H9 (cell line): ENCODE measurements around the gene DGCR8. TPM values are rescaled to one million over a fixed set of nuclear protein-coding genes. Genes with fewer than 3 reads are reported as not detected.

Source experiments
- DNase-seq: peaks from one replicate; pipeline ENCODE4 v3.0.0-alpha.2; 2017
- H2AFZ ChIP-seq: one replicate; pipeline ENCODE4 v1.6.1; 2013; ENCODE audit warnings: mild to moderate bottlenecking, low read length, control low read depth, moderate library complexity
- H2AK5ac ChIP-seq: 2 replicates; pipeline ENCODE4 v1.6.1; 2013; ENCODE audit warnings: low read length, control low read depth, mixed read lengths; ENCODE audit not compliant: insufficient read length
- H2BK120ac ChIP-seq: one replicate; pipeline ENCODE4 v1.6.1; 2013; ENCODE audit warnings: low read depth, mild to moderate bottlenecking, low read length, control low read depth, inconsistent platforms; ENCODE audit not compliant: poor library complexity, severe bottlenecking
- H2BK12ac ChIP-seq: 2 replicates; pipeline ENCODE4 v1.6.1; 2013; ENCODE audit warnings: low read length, control low read depth, mixed read lengths, low read depth; ENCODE audit not compliant: insufficient read length
- H2BK15ac ChIP-seq: 2 replicates; pipeline ENCODE4 v1.6.1; 2013; ENCODE audit warnings: low read depth, low read length, control low read depth
- H2BK20ac ChIP-seq: one replicate; pipeline ENCODE4 v1.6.1; 2013; ENCODE audit warnings: low read depth, mild to moderate bottlenecking, low read length, control low read depth, inconsistent platforms; ENCODE audit not compliant: poor library complexity, severe bottlenecking
- H2BK5ac ChIP-seq: 2 replicates; pipeline ENCODE4 v1.6.1; 2013; ENCODE audit warnings: low read length, control low read depth, mixed read lengths; ENCODE audit not compliant: insufficient read length
- H3K14ac ChIP-seq: 2 replicates; pipeline ENCODE4 v1.6.1; 2013; ENCODE audit warnings: low read length, control low read depth; ENCODE audit not compliant: insufficient read depth
- H3K18ac ChIP-seq: 2 replicates; pipeline ENCODE4 v1.6.1; 2013; ENCODE audit warnings: low read depth, mild to moderate bottlenecking, mixed read lengths, low read length, control low read depth; ENCODE audit not compliant: insufficient read length
- H3K23ac ChIP-seq: 2 replicates; pipeline ENCODE4 v1.6.1; 2013; ENCODE audit warnings: low read length, control low read depth, mixed read lengths, low read depth; ENCODE audit not compliant: insufficient read length
- H3K23me2 ChIP-seq: 2 replicates; pipeline ENCODE4 v1.6.1; 2013; ENCODE audit warnings: low read depth, mild to moderate bottlenecking, mixed read lengths, low read length, control low read depth; ENCODE audit not compliant: insufficient read length, poor library complexity, severe bottlenecking
- H3K27ac ChIP-seq: 2 replicates; pipeline ENCODE4 v1.5.1; 2013; ENCODE audit warnings: low read length, control low read depth, mixed read lengths, low read depth; ENCODE audit not compliant: insufficient read length
- H3K27me3 ChIP-seq: 2 replicates; pipeline ENCODE4 v1.6.1; 2013; ENCODE audit warnings: low read length, control low read depth, inconsistent platforms; ENCODE audit not compliant: insufficient read depth
- H3K4ac ChIP-seq: 2 replicates; pipeline ENCODE4 v1.6.1; 2013; ENCODE audit warnings: low read depth, mild to moderate bottlenecking, control low read depth, inconsistent platforms, low read length, moderate library complexity
- H3K4me1 ChIP-seq: 2 replicates; pipeline ENCODE4 v1.6.1; 2013; ENCODE audit warnings: low read length, control low read depth, inconsistent platforms; ENCODE audit not compliant: insufficient read depth
- H3K4me2 ChIP-seq: 2 replicates; pipeline ENCODE4 v1.6.1; 2013; ENCODE audit warnings: low read length, control low read depth, mixed read lengths; ENCODE audit not compliant: insufficient read length, insufficient read depth
- H3K56ac ChIP-seq: 2 replicates; pipeline ENCODE4 v1.6.1; 2013; ENCODE audit warnings: low read depth, mild to moderate bottlenecking, mixed read lengths, low read length, control low read depth; ENCODE audit not compliant: insufficient read length
- H3K79me1 ChIP-seq: 2 replicates; pipeline ENCODE4 v1.6.1; 2013; ENCODE audit warnings: low read depth, mild to moderate bottlenecking, moderate library complexity, low read length, control low read depth, inconsistent platforms; ENCODE audit not compliant: insufficient read depth, poor library complexity, severe bottlenecking
- H3K79me2 ChIP-seq: 2 replicates; pipeline ENCODE4 v1.6.1; 2013; ENCODE audit warnings: low read length, control low read depth, inconsistent platforms; ENCODE audit not compliant: insufficient read depth
- H3K9ac ChIP-seq: 2 replicates; pipeline ENCODE4 v1.6.1; 2013; ENCODE audit warnings: low read length, control low read depth, mixed read lengths; ENCODE audit not compliant: insufficient read length; ENCODE audit errors: extremely low read depth
- H3K9me3 ChIP-seq: one replicate; pipeline ENCODE4 v1.6.1; 2013; ENCODE audit warnings: low read depth, low read length, inconsistent platforms; ENCODE audit not compliant: control insufficient read depth
- H3T11ph ChIP-seq: one replicate; pipeline ENCODE4 v1.6.1; 2013; ENCODE audit warnings: mild to moderate bottlenecking, low read length, control low read depth, inconsistent platforms
- H4K20me1 ChIP-seq: one replicate; pipeline ENCODE4 v1.6.1; 2013; ENCODE audit not compliant: control insufficient read depth, insufficient read length, insufficient read depth
- H4K5ac ChIP-seq: 2 replicates; pipeline ENCODE4 v1.6.1; 2013; ENCODE audit warnings: low read depth, mild to moderate bottlenecking, mixed read lengths, low read length, control low read depth; ENCODE audit not compliant: insufficient read length
- H4K8ac ChIP-seq: replicated peaks from 2 replicates; pipeline ENCODE4 v1.6.1; 2013; ENCODE audit warnings: low read length, control low read depth, mixed read lengths, low read depth; ENCODE audit not compliant: insufficient read length
- H4K91ac ChIP-seq: 2 replicates; pipeline ENCODE4 v1.6.1; 2013; ENCODE audit warnings: low read depth, mild to moderate bottlenecking, moderate library complexity, mixed read lengths, low read length, control low read depth; ENCODE audit not compliant: insufficient read length
- H3K27ac Mint-ChIP-seq, 3 experiments: 2 replicates in 2 of 3; 3 replicates in 1 of 3; pipeline ENCODE4 v1.8.0; 2020 to 2021; ENCODE audit warnings: mixed read lengths in 3 of 3, mild to moderate bottlenecking in 1 of 3, moderate library complexity in 1 of 3
- H3K27me3 Mint-ChIP-seq: 2 replicates; pipeline ENCODE4 v1.8.0; 2021; ENCODE audit warnings: low read depth, mild to moderate bottlenecking, moderate library complexity, mixed read lengths
- H3K36me3 Mint-ChIP-seq, 3 experiments: 2 replicates in 2 of 3; 3 replicates in 1 of 3; pipeline ENCODE4 v1.8.0; 2020 to 2021; ENCODE audit warnings: low read depth in 3 of 3, mixed read lengths in 3 of 3; ENCODE audit not compliant: insufficient read depth in 1 of 3
- H3K4me1 Mint-ChIP-seq, 2 experiments: 2 replicates each; pipeline ENCODE4 v1.8.0; 2020; ENCODE audit warnings: mixed read lengths in 2 of 2
- H3K4me3 Mint-ChIP-seq, 2 experiments: 2 replicates in 1 of 2; 3 replicates in 1 of 2; pipeline ENCODE4 v1.8.0; 2020 to 2021; ENCODE audit warnings: mild to moderate bottlenecking in 2 of 2, mixed read lengths in 2 of 2, moderate library complexity in 1 of 2
- H3K9me3 Mint-ChIP-seq, 2 experiments: 2 replicates in 1 of 2; 3 replicates in 1 of 2; pipeline ENCODE4 v1.8.0; 2020; ENCODE audit warnings: mild to moderate bottlenecking in 2 of 2, mixed read lengths in 2 of 2, moderate library complexity in 1 of 2
- WGBS: extraction: QIAGEN DNeasy Blood & Tissue Kit; methylation state at CpG from one replicate; pipeline ENCODE4 v1.1.7; 2013; ENCODE audit warnings: missing lambda C conversion rate, low lambda C conversion rate, mixed read lengths; ENCODE audit not compliant: insufficient read length; ENCODE audit errors: extremely low coverage; 5-methylcytosine and 5-hydroxymethylcytosine counted together
- total RNA-seq: library from RNA; stranded (reverse); gene quantifications from 2 replicates; pipeline ENCODE4 v1.2.1, GENCODE V29; 2021
- TF ChIP-seq, protein P1 (sequence below): fragments of 200-600 bp; sonication (generic); conservative IDR thresholded peaks from 3 replicates; pipeline ENCODE4 v1.8.0; 2021; ENCODE audit warnings: antibody characterized with exemption, mild to moderate bottlenecking

The DGCR8 gene
- total RNA-seq, 1 experiment from 2014 or later = 74.5 TPM

DNA sequence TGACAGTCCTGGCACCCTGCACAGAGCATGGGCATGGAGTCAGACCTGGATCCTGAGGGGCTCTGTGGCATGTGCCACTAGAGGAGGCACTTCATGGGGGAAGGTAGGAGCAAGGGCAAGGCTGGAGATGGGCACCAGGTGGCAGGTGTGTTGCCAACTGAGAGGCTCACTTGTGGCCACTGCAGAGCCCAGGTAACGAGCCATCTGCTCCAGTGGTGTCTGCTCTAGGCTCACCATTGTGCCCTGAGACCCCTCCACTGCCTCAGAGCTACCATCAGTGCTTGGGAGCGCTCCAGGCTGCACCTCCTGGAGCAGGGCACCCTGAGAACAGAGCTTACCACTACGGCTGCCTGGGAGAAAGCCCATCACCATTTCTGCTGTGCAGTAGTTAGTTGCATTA, 50.3 kb downstream of the DGCR8 start:
- no peaks in the 10 kb centered on the region for H3K79me1 ChIP-seq
- H2BK20ac ChIP-seq = no peak overlapping the region
- no peak overlapping the region for H4K5ac ChIP-seq
- H4K8ac ChIP-seq = no peak overlapping the region
- H2BK12ac ChIP-seq = no peak overlapping the region
- H2BK120ac ChIP-seq = no peak overlapping the region
- Mint-ChIP-seq H3K27me3 (no peaks in the 10 kb centered on the region; the same call in 1 of the 2 replicates), H3K27ac (no peak overlapping the region), H3K4me3 (peak overlapping the region; percentile 57 to 73; a peak in 4 of 5 replicates), H3K4me1 (peaks cover 8% of the 10 kb centered on the region in 2 experiments), H3K9me3 (no peaks in the 10 kb centered on the region), H3K36me3 (peaks cover 12 to 30% (median 25%) of the 10 kb centered on the region in 3 experiments; a peak in 6 of 7 replicates)
- H3K9ac ChIP-seq = no peak overlapping the region
- H3K23ac ChIP-seq = no peak overlapping the region
- no peak overlapping the region for H4K91ac ChIP-seq
- H3K56ac ChIP-seq = no peak overlapping the region
- no peak overlapping the region for H3T11ph ChIP-seq
- H3K27ac ChIP-seq = no peak overlapping the region
- H3K18ac ChIP-seq = no peak overlapping the region
- H2BK5ac ChIP-seq = no peak overlapping the region
- DNase-seq = no peak
- H3K79me2 ChIP-seq = no peaks in the 10 kb centered on the region
- peaks cover 2% of the 10 kb centered on the region for H4K20me1 ChIP-seq
- H3K14ac ChIP-seq = no peak overlapping the region
- TF ChIP-seq, protein P1, sequence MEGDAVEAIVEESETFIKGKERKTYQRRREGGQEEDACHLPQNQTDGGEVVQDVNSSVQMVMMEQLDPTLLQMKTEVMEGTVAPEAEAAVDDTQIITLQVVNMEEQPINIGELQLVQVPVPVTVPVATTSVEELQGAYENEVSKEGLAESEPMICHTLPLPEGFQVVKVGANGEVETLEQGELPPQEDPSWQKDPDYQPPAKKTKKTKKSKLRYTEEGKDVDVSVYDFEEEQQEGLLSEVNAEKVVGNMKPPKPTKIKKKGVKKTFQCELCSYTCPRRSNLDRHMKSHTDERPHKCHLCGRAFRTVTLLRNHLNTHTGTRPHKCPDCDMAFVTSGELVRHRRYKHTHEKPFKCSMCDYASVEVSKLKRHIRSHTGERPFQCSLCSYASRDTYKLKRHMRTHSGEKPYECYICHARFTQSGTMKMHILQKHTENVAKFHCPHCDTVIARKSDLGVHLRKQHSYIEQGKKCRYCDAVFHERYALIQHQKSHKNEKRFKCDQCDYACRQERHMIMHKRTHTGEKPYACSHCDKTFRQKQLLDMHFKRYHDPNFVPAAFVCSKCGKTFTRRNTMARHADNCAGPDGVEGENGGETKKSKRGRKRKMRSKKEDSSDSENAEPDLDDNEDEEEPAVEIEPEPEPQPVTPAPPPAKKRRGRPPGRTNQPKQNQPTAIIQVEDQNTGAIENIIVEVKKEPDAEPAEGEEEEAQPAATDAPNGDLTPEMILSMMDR = no peak
- no peak overlapping the region for H2AFZ ChIP-seq
- H2BK15ac ChIP-seq = no peak overlapping the region
- H3K4me2 ChIP-seq = no peak overlapping the region
- WGBS = no CpG with 5 or more reads among the region's 3 CpGs
- H3K4ac ChIP-seq = no peak overlapping the region
- no peaks in the 10 kb centered on the region for H3K9me3 ChIP-seq
- no peak overlapping the region for H2AK5ac ChIP-seq
- peaks cover 4% of the 10 kb centered on the region for H3K23me2 ChIP-seq
- no peaks in the 10 kb centered on the region for H3K27me3 ChIP-seq
- no peaks in the 10 kb centered on the region for H3K4me1 ChIP-seq
